Effector memory CD4-positive, alpha-beta T cell (primary cell): ENCODE measurements around the gene OR2B2.
"Not testable (repeated sequence)": the region's sequence is repeated elsewhere in the genome, so short reads cannot be mapped to it uniquely, and the experiment has no call there.

Experiments used
- DNase-seq, 3 donors: peaks; one replicate each; pipeline ENCODE4 v3.0.0-alpha.2; 2020
- H3K27ac ChIP-seq: 2 replicates; pipeline ENCODE4 v1.7.0; 2013; ENCODE audit warnings: mild to moderate bottlenecking, low read length, moderate library complexity; ENCODE audit not compliant: insufficient read depth, poor library complexity, severe bottlenecking
- H3K27me3 ChIP-seq: replicated peaks from 2 replicates; pipeline ENCODE4 v1.7.0; 2013; ENCODE audit warnings: mild to moderate bottlenecking, low read length; ENCODE audit not compliant: insufficient read depth, control insufficient read depth, poor library complexity, severe bottlenecking
- H3K36me3 ChIP-seq: 2 replicates; pipeline ENCODE4 v1.7.0; 2013; ENCODE audit warnings: mild to moderate bottlenecking, low read length, moderate library complexity; ENCODE audit not compliant: control insufficient read depth, insufficient read depth
- H3K4me1 ChIP-seq: 2 replicates; pipeline ENCODE4 v1.7.0; 2013; ENCODE audit warnings: low read length, mild to moderate bottlenecking; ENCODE audit not compliant: control insufficient read depth, insufficient read depth, poor library complexity, severe bottlenecking
- H3K4me3 ChIP-seq: 2 replicates; pipeline ENCODE4 v1.7.0; 2013; ENCODE audit warnings: low read length, low read depth, mild to moderate bottlenecking; ENCODE audit not compliant: insufficient read depth, poor library complexity, severe bottlenecking
- H3K9me3 ChIP-seq: 2 replicates; pipeline ENCODE4 v1.7.0; 2013; ENCODE audit warnings: mild to moderate bottlenecking, low read length, moderate library complexity; ENCODE audit not compliant: control insufficient read depth

Gene OR2B2

GRCh38 chr6:27924179-27924578 is 12.0 kb upstream of the OR2B2 start:
- Histone ChIP-seq H3K27me3 (peaks cover 5% of the 10 kb centered on the region), H3K4me1 (no peaks in the 10 kb centered on the region), H3K36me3 (no peaks in the 10 kb centered on the region), H3K4me3 (no peak overlapping the region), H3K9me3 (no peaks in the 10 kb centered on the region), H3K27ac (no peak overlapping the region)
- no peak for DNase-seq

GRCh38 chr6:27922949-27923348 is 10.8 kb upstream of the OR2B2 start:
- Histone ChIP-seq H3K27me3 (peaks cover 15% of the 10 kb centered on the region), H3K36me3 (no peaks in the 10 kb centered on the region)

GRCh38 chr6:27908017-27908416 is 4.2 kb downstream of the OR2B2 start:
- Histone ChIP-seq H3K27me3 (peaks cover 3% of the 10 kb centered on the region), H3K36me3 (no peaks in the 10 kb centered on the region), H3K27ac (no peak overlapping the region), H3K4me1 (no peaks in the 10 kb centered on the region), H3K9me3 (no peaks in the 10 kb centered on the region), H3K4me3 (no peak overlapping the region)
- no peak for DNase-seq

More at GRCh38 chr6:27922949-27923348, 10.8 kb upstream of the OR2B2 start:
- no peak overlapping the region for H3K27ac ChIP-seq
- DNase-seq = no peak
- H3K9me3 ChIP-seq = no peaks in the 10 kb centered on the region
- H3K4me1 ChIP-seq = no peaks in the 10 kb centered on the region
- H3K4me3 ChIP-seq = no peak overlapping the region

GRCh38 chr6:27902335-27903314 is 9.6 kb downstream of the OR2B2 start:
- H3K27ac ChIP-seq = peak overlapping the region; percentile 61
- peaks cover 3% of the 10 kb centered on the region for H3K27me3 ChIP-seq
- no peaks in the 10 kb centered on the region for H3K36me3 ChIP-seq
- H3K4me3 ChIP-seq = peak overlapping the region; percentile 63
- peak; percentile 77 to 85 (median 81) for DNase-seq
- no peaks in the 10 kb centered on the region for H3K4me1 ChIP-seq
- no peaks in the 10 kb centered on the region for H3K9me3 ChIP-seq

- H3K27ac ChIP-seq = no peak overlapping the region
- H3K36me3 ChIP-seq = no peaks in the 10 kb centered on the region
- peaks cover 3% of the 10 kb centered on the region for H3K27me3 ChIP-seq
- no peak for DNase-seq
- H3K4me1 ChIP-seq = no peaks in the 10 kb centered on the region
- no peak overlapping the region for H3K4me3 ChIP-seq
- H3K9me3 ChIP-seq = no peaks in the 10 kb centered on the region
Measured at GRCh38 chr6:27901801-27902200, 10.4 kb downstream of the OR2B2 start.

GRCh38 chr6:27900197-27900596 is 12.0 kb downstream of the OR2B2 start:
- not testable (repeated sequence) for H3K27me3 ChIP-seq, H3K27ac ChIP-seq, H3K4me1 ChIP-seq, H3K36me3 ChIP-seq, H3K4me3 ChIP-seq, H3K9me3 ChIP-seq, DNase-seq

GRCh38 chr6:27899543-27899942 is 12.7 kb downstream of the OR2B2 start:
- Histone ChIP-seq H3K36me3 (no peaks in the 10 kb centered on the region), H3K4me1 (peaks cover 3% of the 10 kb centered on the region), H3K4me3 (no peak overlapping the region), H3K9me3 (no peaks in the 10 kb centered on the region), H3K27me3 (peaks cover 3% of the 10 kb centered on the region), H3K27ac (no peak overlapping the region)
- DNase-seq = no peak

GRCh38 chr6:27897580-27898206 is 14.5 kb downstream of the OR2B2 start:
- no peak for DNase-seq
- Histone ChIP-seq H3K27me3 (no peaks in the 10 kb centered on the region), H3K4me1 (peaks cover 5% of the 10 kb centered on the region)

GRCh38 chr6:27896398-27896796 is 15.8 kb downstream of the OR2B2 start:
- H3K27me3 ChIP-seq = no peaks in the 10 kb centered on the region
- H3K4me1 ChIP-seq = peaks cover 11% of the 10 kb centered on the region
- H3K4me3 ChIP-seq = no peak overlapping the region
- DNase-seq = no peak
- H3K36me3 ChIP-seq = no peaks in the 10 kb centered on the region
- H3K9me3 ChIP-seq = no peaks in the 10 kb centered on the region
- no peak overlapping the region for H3K27ac ChIP-seq

More at GRCh38 chr6:27897580-27898206, 14.5 kb downstream of the OR2B2 start:
- no peak overlapping the region for H3K27ac ChIP-seq
- no peaks in the 10 kb centered on the region for H3K9me3 ChIP-seq
- no peak overlapping the region for H3K4me3 ChIP-seq
- no peaks in the 10 kb centered on the region for H3K36me3 ChIP-seq
